ENCODE measurements around the gene PPP2R2C. TPM values are rescaled to one million over a fixed set of nuclear protein-coding genes. Genes with fewer than 3 reads are reported as not detected.

The PPP2R2C gene
- total and polyA plus RNA-seq, 10 of the 15 experiments (the other 5 are each of a cell fraction or from before 2014, with no cell fraction given): 0.13 to 0.15 TPM; not detected in 8

DNA sequence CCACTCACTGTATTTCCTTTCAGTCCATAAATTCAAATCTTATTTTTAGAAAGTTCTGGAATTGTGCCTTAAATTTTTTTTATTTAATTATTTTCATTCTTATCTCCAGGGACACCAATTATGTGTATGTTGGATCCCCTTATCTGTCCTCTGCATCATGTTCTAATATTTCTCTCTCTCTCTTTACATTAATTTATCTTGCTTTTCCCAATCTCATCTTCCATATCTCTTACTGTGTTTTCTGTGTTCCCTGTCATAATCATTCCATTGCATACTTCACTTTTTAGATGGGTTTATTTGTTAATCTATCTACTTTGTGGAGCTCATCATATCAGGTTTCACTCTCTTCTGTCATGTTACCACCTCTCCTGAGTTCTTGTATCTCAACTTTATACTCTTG is 37.4 kb downstream of the PPP2R2C start (continued):
- TF ChIP-seq, protein P1, sequence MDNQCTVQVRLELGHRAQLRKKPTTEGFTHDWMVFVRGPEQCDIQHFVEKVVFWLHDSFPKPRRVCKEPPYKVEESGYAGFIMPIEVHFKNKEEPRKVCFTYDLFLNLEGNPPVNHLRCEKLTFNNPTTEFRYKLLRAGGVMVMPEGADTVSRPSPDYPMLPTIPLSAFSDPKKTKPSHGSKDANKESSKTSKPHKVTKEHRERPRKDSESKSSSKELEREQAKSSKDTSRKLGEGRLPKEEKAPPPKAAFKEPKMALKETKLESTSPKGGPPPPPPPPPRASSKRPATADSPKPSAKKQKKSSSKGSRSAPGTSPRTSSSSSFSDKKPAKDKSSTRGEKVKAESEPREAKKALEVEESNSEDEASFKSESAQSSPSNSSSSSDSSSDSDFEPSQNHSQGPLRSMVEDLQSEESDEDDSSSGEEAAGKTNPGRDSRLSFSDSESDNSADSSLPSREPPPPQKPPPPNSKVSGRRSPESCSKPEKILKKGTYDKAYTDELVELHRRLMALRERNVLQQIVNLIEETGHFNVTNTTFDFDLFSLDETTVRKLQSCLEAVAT (IDR thresholded peaks at IDR 0.05): no peak
- TF ChIP-seq FOS (IDR thresholded peaks at IDR 0.05; ENCODE audit: borderline replicate concordance, extremely low read depth, insufficient read length) (no peak), SMARCA5 (IDR thresholded peaks at IDR 0.05) (no peak), BACH1 (IDR thresholded peaks at IDR 0.05; ENCODE audit: borderline replicate concordance) (no peak), NR2C2 (IDR thresholded peaks at IDR 0.05; ENCODE audit: borderline replicate concordance, control insufficient read depth, insufficient read length, low read depth) (no peak), MTA3 (IDR thresholded peaks at IDR 0.05; ENCODE audit: borderline replicate concordance, low read length) (no peak)

DNA sequence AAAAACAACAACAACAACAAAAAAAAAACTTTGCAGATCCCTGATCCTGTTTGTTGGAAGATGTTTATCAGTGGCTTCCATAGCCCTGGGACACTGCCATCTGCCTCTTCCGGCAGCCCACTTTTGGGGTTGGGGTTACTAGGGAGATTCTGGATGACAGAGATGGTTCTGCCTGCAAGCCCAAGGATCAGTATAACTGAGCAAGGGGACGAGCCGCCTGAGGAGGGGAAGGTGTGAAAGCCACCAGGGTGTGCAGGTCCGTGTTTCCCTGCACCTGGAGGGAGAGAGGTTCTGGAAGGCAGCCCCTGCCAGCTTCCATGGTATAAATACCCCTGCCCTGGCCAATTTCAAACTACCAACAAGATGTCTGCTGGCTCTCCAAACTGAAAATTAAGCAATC is 41.5 kb downstream of the PPP2R2C start:
- no peak overlapping the region for H3K4me2 ChIP-seq (ENCODE audit: control insufficient read depth, insufficient read depth)
- no TSS peak for BruUV-seq (replicated peaks)
- in situ Hi-C loops (cut with MboI) (no loop called here), intact Hi-C loops (cut with micrococcal nuclease; ENCODE audit: unreplicated experiment) (no loop called here)
- DNase-seq (ENCODE audit: low read depth, low spot score) (no peak), ATAC-seq (no peak), FAIRE-seq (no peak)
- RAD21 ChIA-PET (ENCODE audit: unreplicated experiment): no interaction called here
- H3K9me3 ChIP-seq (replicated peaks; ENCODE audit: control insufficient read depth, insufficient read depth, low read length): no peaks in the 10 kb centered on the region; the same call in 2 of the 3 replicates
- SMC1A ChIA-PET (ENCODE audit: uncharacterized antibody, unreplicated experiment): no interaction called here
- POLR2A ChIA-PET: no interaction called here
- CTCF ChIA-PET: no interaction called here
- H4K20me1 ChIP-seq (ENCODE audit: control insufficient read depth, insufficient read depth): no peaks in the 10 kb centered on the region
- H3K27ac ChIP-seq (ENCODE audit: control insufficient read depth, insufficient read depth): no peak overlapping the region
- no peaks in the 10 kb centered on the region for H3K79me2 ChIP-seq (ENCODE audit: control insufficient read depth, insufficient read depth, low read length)
- H3K36me3 ChIP-seq (ENCODE audit: control insufficient read depth in 2 of 2, insufficient read depth in 2 of 2, low read length in 1 of 2): no peaks in the 10 kb centered on the region
- H3K4me1 ChIP-seq (ENCODE audit: control insufficient read depth, insufficient read depth, low read length): no peaks in the 10 kb centered on the region
- no peaks in the 10 kb centered on the region; a peak in 1 of 4 replicates for H3K27me3 ChIP-seq (replicated peaks in 1 of 2; ENCODE audit: control insufficient read depth in 2 of 2, insufficient read depth in 2 of 2, low read length in 1 of 2)
- H2AFZ ChIP-seq (ENCODE audit: control insufficient read depth, low read depth, low read length): no peak overlapping the region
- no peak overlapping the region for H3K4me3 ChIP-seq
- H3K9ac ChIP-seq (ENCODE audit: control insufficient read depth, insufficient read depth, low read length): no peak overlapping the region
- 25% methylated on average over 4 of the region's 4 CpGs for whole genome bisulfite sequencing (ENCODE audit: insufficient coverage, insufficient replicate concordance, low lambda C conversion rate, missing lambda C conversion rate)
- TF ChIP-seq BHLHE40 (IDR thresholded peaks at IDR 0.05; ENCODE audit: borderline replicate concordance in 1 of 2, low read depth in 2 of 2, low read length in 1 of 2) (no peak), RELA (IDR thresholded peaks at IDR 0.05; ENCODE audit: borderline replicate concordance, partially characterized antibody) (no peak), EP300 (IDR thresholded peaks at IDR 0.05; ENCODE audit: borderline replicate concordance in 1 of 2, control insufficient read depth in 1 of 2, low read depth in 2 of 2, low read length in 2 of 2) (no peak), YY1 (IDR thresholded peaks at IDR 0.05; ENCODE audit: low read depth, low read length) (no peak), MTA2 (IDR thresholded peaks at IDR 0.05; ENCODE audit: low read depth) (no peak), RAD51 (IDR thresholded peaks at IDR 0.05) (no peak), ZSCAN29 (IDR thresholded peaks at IDR 0.05) (no peak)
- TF ChIP-seq, protein P2, sequence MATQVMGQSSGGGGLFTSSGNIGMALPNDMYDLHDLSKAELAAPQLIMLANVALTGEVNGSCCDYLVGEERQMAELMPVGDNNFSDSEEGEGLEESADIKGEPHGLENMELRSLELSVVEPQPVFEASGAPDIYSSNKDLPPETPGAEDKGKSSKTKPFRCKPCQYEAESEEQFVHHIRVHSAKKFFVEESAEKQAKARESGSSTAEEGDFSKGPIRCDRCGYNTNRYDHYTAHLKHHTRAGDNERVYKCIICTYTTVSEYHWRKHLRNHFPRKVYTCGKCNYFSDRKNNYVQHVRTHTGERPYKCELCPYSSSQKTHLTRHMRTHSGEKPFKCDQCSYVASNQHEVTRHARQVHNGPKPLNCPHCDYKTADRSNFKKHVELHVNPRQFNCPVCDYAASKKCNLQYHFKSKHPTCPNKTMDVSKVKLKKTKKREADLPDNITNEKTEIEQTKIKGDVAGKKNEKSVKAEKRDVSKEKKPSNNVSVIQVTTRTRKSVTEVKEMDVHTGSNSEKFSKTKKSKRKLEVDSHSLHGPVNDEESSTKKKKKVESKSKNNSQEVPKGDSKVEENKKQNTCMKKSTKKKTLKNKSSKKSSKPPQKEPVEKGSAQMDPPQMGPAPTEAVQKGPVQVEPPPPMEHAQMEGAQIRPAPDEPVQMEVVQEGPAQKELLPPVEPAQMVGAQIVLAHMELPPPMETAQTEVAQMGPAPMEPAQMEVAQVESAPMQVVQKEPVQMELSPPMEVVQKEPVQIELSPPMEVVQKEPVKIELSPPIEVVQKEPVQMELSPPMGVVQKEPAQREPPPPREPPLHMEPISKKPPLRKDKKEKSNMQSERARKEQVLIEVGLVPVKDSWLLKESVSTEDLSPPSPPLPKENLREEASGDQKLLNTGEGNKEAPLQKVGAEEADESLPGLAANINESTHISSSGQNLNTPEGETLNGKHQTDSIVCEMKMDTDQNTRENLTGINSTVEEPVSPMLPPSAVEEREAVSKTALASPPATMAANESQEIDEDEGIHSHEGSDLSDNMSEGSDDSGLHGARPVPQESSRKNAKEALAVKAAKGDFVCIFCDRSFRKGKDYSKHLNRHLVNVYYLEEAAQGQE (IDR thresholded peaks at IDR 0.05; ENCODE audit: low read depth, low read length): no peak
- TF ChIP-seq, protein P3, sequence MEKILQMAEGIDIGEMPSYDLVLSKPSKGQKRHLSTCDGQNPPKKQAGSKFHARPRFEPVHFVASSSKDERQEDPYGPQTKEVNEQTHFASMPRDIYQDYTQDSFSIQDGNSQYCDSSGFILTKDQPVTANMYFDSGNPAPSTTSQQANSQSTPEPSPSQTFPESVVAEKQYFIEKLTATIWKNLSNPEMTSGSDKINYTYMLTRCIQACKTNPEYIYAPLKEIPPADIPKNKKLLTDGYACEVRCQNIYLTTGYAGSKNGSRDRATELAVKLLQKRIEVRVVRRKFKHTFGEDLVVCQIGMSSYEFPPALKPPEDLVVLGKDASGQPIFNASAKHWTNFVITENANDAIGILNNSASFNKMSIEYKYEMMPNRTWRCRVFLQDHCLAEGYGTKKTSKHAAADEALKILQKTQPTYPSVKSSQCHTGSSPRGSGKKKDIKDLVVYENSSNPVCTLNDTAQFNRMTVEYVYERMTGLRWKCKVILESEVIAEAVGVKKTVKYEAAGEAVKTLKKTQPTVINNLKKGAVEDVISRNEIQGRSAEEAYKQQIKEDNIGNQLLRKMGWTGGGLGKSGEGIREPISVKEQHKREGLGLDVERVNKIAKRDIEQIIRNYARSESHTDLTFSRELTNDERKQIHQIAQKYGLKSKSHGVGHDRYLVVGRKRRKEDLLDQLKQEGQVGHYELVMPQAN (conservative IDR thresholded peaks at IDR 0.05): no peak
- TF ChIP-seq, protein P4, sequence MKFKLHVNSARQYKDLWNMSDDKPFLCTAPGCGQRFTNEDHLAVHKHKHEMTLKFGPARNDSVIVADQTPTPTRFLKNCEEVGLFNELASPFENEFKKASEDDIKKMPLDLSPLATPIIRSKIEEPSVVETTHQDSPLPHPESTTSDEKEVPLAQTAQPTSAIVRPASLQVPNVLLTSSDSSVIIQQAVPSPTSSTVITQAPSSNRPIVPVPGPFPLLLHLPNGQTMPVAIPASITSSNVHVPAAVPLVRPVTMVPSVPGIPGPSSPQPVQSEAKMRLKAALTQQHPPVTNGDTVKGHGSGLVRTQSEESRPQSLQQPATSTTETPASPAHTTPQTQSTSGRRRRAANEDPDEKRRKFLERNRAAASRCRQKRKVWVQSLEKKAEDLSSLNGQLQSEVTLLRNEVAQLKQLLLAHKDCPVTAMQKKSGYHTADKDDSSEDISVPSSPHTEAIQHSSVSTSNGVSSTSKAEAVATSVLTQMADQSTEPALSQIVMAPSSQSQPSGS (IDR thresholded peaks at IDR 0.05; ENCODE audit: low read length): no peak

Data from GM12878 (cell line).